ENCODE results near the gene OMP. TPM values are rescaled to one million over a fixed set of nuclear protein-coding genes. Genes with fewer than 3 reads are reported as not detected.

Gene OMP
- total RNA-seq, 1 donor from 2014 or later = not detected

- DNase-seq (ENCODE audit: low read depth) (no peak), FAIRE-seq (no peak)
- H3K36me3 ChIP-seq (ENCODE audit: control insufficient read depth, insufficient read depth, low read length) = no peaks in the 10 kb centered on the region
- no peaks in the 10 kb centered on the region for H3K27me3 ChIP-seq (ENCODE audit: control insufficient read depth, insufficient read depth, low read length)
- TF ChIP-seq CTCF (IDR thresholded peaks at IDR 0.05; ENCODE audit: insufficient read depth, low read length, severe bottlenecking) = no peak
- no peak overlapping the region for H3K4me3 ChIP-seq (ENCODE audit: low read depth, low read length)
Observed at GRCh38 chr11:77121096-77121640, 18.5 kb downstream of the OMP start.

GRCh38 chr11:77121876-77122575, 19.4 kb downstream of the OMP start:
- H3K36me3 ChIP-seq (ENCODE audit: control insufficient read depth, insufficient read depth, low read length) = no peaks in the 10 kb centered on the region

GRCh38 chr11:77122576-77123212, 20.1 kb downstream of the OMP start:
- no peak for TF ChIP-seq CTCF (IDR thresholded peaks at IDR 0.05; ENCODE audit: insufficient read depth, low read length, severe bottlenecking)
- Histone ChIP-seq H3K27me3 (ENCODE audit: control insufficient read depth, insufficient read depth, low read length) (no peaks in the 10 kb centered on the region), H3K36me3 (ENCODE audit: control insufficient read depth, insufficient read depth, low read length) (no peaks in the 10 kb centered on the region), H3K4me3 (ENCODE audit: low read depth, low read length) (no peak overlapping the region)
- DNase-seq (ENCODE audit: low read depth) = no peak
- no peak for FAIRE-seq

More at GRCh38 chr11:77121876-77122575, 19.4 kb downstream of the OMP start:
- Histone ChIP-seq H3K27me3 (ENCODE audit: control insufficient read depth, insufficient read depth, low read length) (no peaks in the 10 kb centered on the region), H3K4me3 (ENCODE audit: low read depth, low read length) (no peak overlapping the region)
- DNase-seq (ENCODE audit: low read depth) (no peak), FAIRE-seq (no peak)
- TF ChIP-seq CTCF (IDR thresholded peaks at IDR 0.05; ENCODE audit: insufficient read depth, low read length, severe bottlenecking) = no peak

GRCh38 chr11:77123591-77123990, 21.0 kb downstream of the OMP start:
- DNase-seq (ENCODE audit: low read depth) = no peak
- H3K4me3 ChIP-seq (ENCODE audit: low read depth, low read length) = no peak overlapping the region
- no peaks in the 10 kb centered on the region for H3K36me3 ChIP-seq (ENCODE audit: control insufficient read depth, insufficient read depth, low read length)
- FAIRE-seq = peak; percentile 72
- TF ChIP-seq CTCF (IDR thresholded peaks at IDR 0.05; ENCODE audit: insufficient read depth, low read length, severe bottlenecking) = no peak
- no peaks in the 10 kb centered on the region for H3K27me3 ChIP-seq (ENCODE audit: control insufficient read depth, insufficient read depth, low read length)

GRCh38 chr11:77124041-77124440, 21.4 kb downstream of the OMP start:
- no peak overlapping the region for H3K4me3 ChIP-seq (ENCODE audit: low read depth, low read length)
- H3K36me3 ChIP-seq (ENCODE audit: control insufficient read depth, insufficient read depth, low read length) = no peaks in the 10 kb centered on the region
- TF ChIP-seq CTCF (IDR thresholded peaks at IDR 0.05; ENCODE audit: insufficient read depth, low read length, severe bottlenecking) = no peak
- H3K27me3 ChIP-seq (ENCODE audit: control insufficient read depth, insufficient read depth, low read length) = no peaks in the 10 kb centered on the region
- no peak for FAIRE-seq
- no peak for DNase-seq (ENCODE audit: low read depth)
